H1 (cell line): ENCODE data around the gene OR6C65. TPM values are rescaled to one million over a fixed set of nuclear protein-coding genes. Genes with fewer than 3 reads are reported as not detected.

Experiments
- CTCF ChIA-PET: fragments of 300-600 bp; sonication (Branson Sonifier 250); formaldehyde crosslinking; loops from one replicate; lab custom pipeline; 2021; ENCODE audit not compliant: partially characterized antibody; lab: Charles Lee
- POLR2A ChIA-PET: fragments of 300-600 bp; sonication (Branson Sonifier 250); formaldehyde crosslinking; loops from one replicate; lab custom pipeline; 2021; ENCODE audit warnings: inconsistent platforms; ENCODE audit not compliant: partially characterized antibody; lab: Charles Lee
- DNase-seq, 2 experiments: peaks; one replicate each; pipeline versions ENCODE4 v3.0.0 to v3.0.0-alpha.2; 2010 to 2022; ENCODE audit warnings: low spot score in 2 of 2, low read depth in 1 of 2, mixed read lengths in 1 of 2
- FAIRE-seq: peaks from 2 replicates; lab custom pipeline; 2011; peaks lifted over from hg19 to GRCh38; lab: Jason Lieb, UNC
- H2AFZ ChIP-seq: 2 replicates; pipeline ENCODE4 v1.8.1; 2012; ENCODE audit warnings: low read length, inconsistent platforms
- H2AK5ac ChIP-seq: 2 replicates; pipeline ENCODE4 v1.6.1; 2013; ENCODE audit warnings: low read depth, low read length
- H2BK120ac ChIP-seq: replicated peaks from 2 replicates; pipeline ENCODE3; 2013; ENCODE audit warnings: low read depth, low read length, inconsistent platforms
- H2BK12ac ChIP-seq: 2 replicates; pipeline ENCODE4 v1.6.1; 2013; ENCODE audit warnings: low read depth, low read length
- H2BK15ac ChIP-seq: 2 replicates; pipeline ENCODE4 v1.6.1; 2013; ENCODE audit warnings: low read length
- H2BK20ac ChIP-seq: 2 replicates; pipeline ENCODE4 v1.6.1; 2013; ENCODE audit warnings: low read length
- H2BK5ac ChIP-seq: 2 replicates; pipeline ENCODE4 v1.6.1; 2013; ENCODE audit warnings: low read depth, low read length
- H3K14ac ChIP-seq: 2 replicates; pipeline ENCODE4 v1.6.1; 2013; ENCODE audit warnings: inconsistent platforms; ENCODE audit not compliant: insufficient read length
- H3K18ac ChIP-seq: 2 replicates; pipeline ENCODE4 v1.6.1; 2013; ENCODE audit warnings: low read length; ENCODE audit errors: extremely low read depth
- H3K23ac ChIP-seq: 2 replicates; pipeline ENCODE4 v1.6.1; 2013; ENCODE audit warnings: inconsistent platforms; ENCODE audit not compliant: insufficient read length
- H3K23me2 ChIP-seq: 2 replicates; pipeline ENCODE4 v1.6.1; 2013; ENCODE audit warnings: low read depth, low read length
- H3K27ac ChIP-seq: 2 replicates; pipeline ENCODE4 v1.6.1; 2011; ENCODE audit warnings: low read depth, low read length, inconsistent platforms
- H3K27me3 ChIP-seq, 4 experiments: replicated peaks in 1 of 4; 1 replicate in 1 of 4; 2 replicates in 3 of 4; pipeline versions ENCODE4 v1.6.1 to v1.8.1; 2011 to 2013; ENCODE audit warnings: low read length in 3 of 4, mild to moderate bottlenecking in 3 of 4, inconsistent platforms in 2 of 4, mixed read lengths in 2 of 4, moderate library complexity in 1 of 4; ENCODE audit not compliant: control insufficient read depth in 3 of 4, insufficient read depth in 3 of 4; ENCODE audit errors: extremely low read depth in 1 of 4
- H3K36me3 ChIP-seq, 4 experiments: 2 replicates each; pipeline versions ENCODE4 v1.6.1 to v1.8.1; 2011 to 2013; ENCODE audit warnings: mild to moderate bottlenecking in 4 of 4, low read length in 3 of 4, moderate library complexity in 2 of 4, control low read depth in 1 of 4, inconsistent platforms in 1 of 4; ENCODE audit not compliant: insufficient read depth in 4 of 4, control insufficient read depth in 2 of 4
- H3K4ac ChIP-seq: replicated peaks from 2 replicates; pipeline ENCODE3; 2013; ENCODE audit warnings: low read length, low read depth, mixed read lengths, inconsistent platforms; ENCODE audit not compliant: insufficient read length
- H3K4me1 ChIP-seq, 4 experiments: replicated peaks in 1 of 4; 1 replicate in 1 of 4; 2 replicates in 3 of 4; pipeline versions ENCODE4 v1.6.1 to v1.8.1; 2011 to 2013; ENCODE audit warnings: low read length in 3 of 4, inconsistent platforms in 2 of 4, mixed read lengths in 1 of 4; ENCODE audit not compliant: insufficient read depth in 4 of 4, control insufficient read depth in 3 of 4
- H3K4me2 ChIP-seq, 2 experiments: 2 replicates each; pipeline versions ENCODE4 v1.6.1 to v1.8.1; 2011 to 2013; ENCODE audit warnings: low read depth in 2 of 2, low read length in 2 of 2, control low read depth in 1 of 2, inconsistent platforms in 1 of 2, mild to moderate bottlenecking in 1 of 2; ENCODE audit not compliant: insufficient read depth in 1 of 2
- H3K4me3 ChIP-seq, 4 experiments: fragments of 200-600, 300-600 bp in 1 of 4; sonication (generic), shearing (Covaris generic), sonication (Bioruptor Twin) in 1 of 4; 2 replicates each; pipeline versions ENCODE4 v1.5.1 to v1.8.1; 2011 to 2016; ENCODE audit warnings: low read length in 4 of 4, low read depth in 3 of 4, control low read depth in 2 of 4, inconsistent platforms in 2 of 4, mild to moderate bottlenecking in 2 of 4, mixed read lengths in 1 of 4, moderate library complexity in 1 of 4; ENCODE audit not compliant: insufficient read depth in 2 of 4; ENCODE audit errors: extremely low read depth in 1 of 4
- H3K56ac ChIP-seq: replicated peaks from 2 replicates; pipeline ENCODE3; 2013; ENCODE audit warnings: low read depth, mild to moderate bottlenecking, mixed read lengths, low read length, inconsistent platforms; ENCODE audit not compliant: insufficient read length
- H3K79me1 ChIP-seq: 2 replicates; pipeline ENCODE4 v1.6.1; 2013; ENCODE audit warnings: low read depth, low read length, control low read depth
- H3K79me2 ChIP-seq, 2 experiments: 2 replicates each; pipeline versions ENCODE4 v1.6.1 to v1.8.1; 2012 to 2013; ENCODE audit warnings: low read length in 2 of 2, mild to moderate bottlenecking in 2 of 2, inconsistent platforms in 1 of 2; ENCODE audit not compliant: insufficient read depth in 2 of 2, control insufficient read depth in 1 of 2
- H3K9ac ChIP-seq, 4 experiments: replicated peaks in 1 of 4; 1 replicate in 1 of 4; 2 replicates in 3 of 4; pipeline versions ENCODE4 v1.6.1 to v1.8.1; 2011 to 2013; ENCODE audit warnings: low read depth in 3 of 4, low read length in 3 of 4, control low read depth in 2 of 4, mild to moderate bottlenecking in 2 of 4, moderate library complexity in 2 of 4, inconsistent platforms in 1 of 4; ENCODE audit errors: extremely low read depth in 1 of 4
- H3K9me3 ChIP-seq, 2 experiments: 2 replicates each; pipeline versions ENCODE4 v1.6.1 to v1.8.1; 2012 to 2013; ENCODE audit warnings: mild to moderate bottlenecking in 2 of 2, moderate library complexity in 2 of 2, control low read depth in 1 of 2, inconsistent platforms in 1 of 2, low read depth in 1 of 2, low read length in 1 of 2, mixed read lengths in 1 of 2; ENCODE audit not compliant: insufficient read depth in 2 of 2
- H4K20me1 ChIP-seq, 2 experiments: replicated peaks in 1 of 2; 2 replicates each; pipeline versions ENCODE3 to v1.8.1; 2011 to 2013; ENCODE audit warnings: inconsistent platforms in 2 of 2, low read length in 2 of 2, mild to moderate bottlenecking in 1 of 2; ENCODE audit not compliant: insufficient read depth in 2 of 2, control insufficient read depth in 1 of 2
- H4K5ac ChIP-seq: 2 replicates; pipeline ENCODE4 v1.6.1; 2013; ENCODE audit warnings: low read length, low read depth, mixed read lengths, inconsistent platforms; ENCODE audit not compliant: insufficient read length
- H4K8ac ChIP-seq: 2 replicates; pipeline ENCODE4 v1.8.0; 2013; ENCODE audit warnings: mild to moderate bottlenecking, moderate library complexity, low read length, inconsistent platforms; ENCODE audit not compliant: insufficient read depth; ENCODE audit errors: extremely low read depth
- H4K91ac ChIP-seq: replicated peaks from 2 replicates; pipeline ENCODE3; 2013; ENCODE audit warnings: low read length, mixed read lengths, inconsistent platforms; ENCODE audit not compliant: insufficient read length
- ASH2L ChIP-seq: fragments of 200-600, 300-600 bp; sonication (generic); IDR thresholded peaks from one replicate; pipeline ENCODE4 v1.7.1; 2017; ENCODE audit warnings: low read length
- BCL11A ChIP-seq, 2 experiments: IDR thresholded peaks; one replicate each; pipeline ENCODE4 v1.6.1; 2011; ENCODE audit warnings: low read depth in 2 of 2, low read length in 2 of 2, mild to moderate bottlenecking in 2 of 2
- BRCA1 ChIP-seq: IDR thresholded peaks from 2 replicates; pipeline ENCODE4 v1.6.1; 2012; ENCODE audit warnings: low read depth, low read length, improper control_type of control experiment
- CHD1 ChIP-seq: IDR thresholded peaks from 2 replicates; pipeline ENCODE4 v1.6.1; 2012; ENCODE audit warnings: low read depth, low read length, improper control_type of control experiment
- CTCF ChIP-seq, 3 experiments: IDR thresholded peaks; 1 replicate in 2 of 3; 2 replicates in 1 of 3; pipeline versions ENCODE4 v1.5.1 to v1.6.1; 2011; ENCODE audit warnings: low read length in 3 of 3, mild to moderate bottlenecking in 3 of 3, inconsistent platforms in 2 of 3, low read depth in 1 of 3, moderate library complexity in 1 of 3; ENCODE audit not compliant: insufficient read depth in 1 of 3; ENCODE audit errors: control extremely low read depth in 1 of 3
- EZH2 ChIP-seq: fragments of 200-600 bp; sonication (generic); IDR thresholded peaks from 2 replicates; pipeline ENCODE4 v1.7.1; 2012; ENCODE audit warnings: low read depth, mild to moderate bottlenecking, moderate library complexity, low read length, inconsistent platforms; ENCODE audit not compliant: severe bottlenecking
- GTF2F1 ChIP-seq: IDR thresholded peaks from 2 replicates; pipeline ENCODE4 v1.6.1; 2012; ENCODE audit warnings: low read depth, low read length, improper control_type of control experiment, borderline replicate concordance
- JUN ChIP-seq: IDR thresholded peaks from 2 replicates; pipeline ENCODE4 v1.6.1; 2011; ENCODE audit warnings: low read depth, mild to moderate bottlenecking, improper control_type of control experiment, low read length
- KDM5A ChIP-seq: fragments of 200-600 bp; IDR thresholded peaks from 2 replicates; pipeline ENCODE4 v1.7.1; 2012; ENCODE audit warnings: mild to moderate bottlenecking, low read length, inconsistent platforms, mixed read lengths
- NRF1 ChIP-seq: IDR thresholded peaks from 2 replicates; pipeline ENCODE4 v1.6.1; 2011; ENCODE audit warnings: mild to moderate bottlenecking, low read depth, low read length, improper control_type of control experiment
- SP1 ChIP-seq: IDR thresholded peaks from 2 replicates; pipeline ENCODE4 v1.6.1; 2011; ENCODE audit warnings: low read depth, low read length
- SRF ChIP-seq: IDR thresholded peaks from 2 replicates; pipeline ENCODE4 v1.6.1; 2011; ENCODE audit warnings: mild to moderate bottlenecking, low read depth, low read length, moderate library complexity
- TBP ChIP-seq: IDR thresholded peaks from 2 replicates; pipeline ENCODE4 v1.6.1; 2011; ENCODE audit warnings: low read depth, low read length, improper control_type of control experiment
- WGBS, 2 experiments: shearing (Covaris generic) in 1 of 2; methylation state at CpG; one replicate each; pipeline versions ENCODE4 v1.1.6 to v1.1.7; 2013 to 2015; ENCODE audit warnings: low lambda C conversion rate in 2 of 2, mixed read lengths in 2 of 2, inconsistent platforms in 1 of 2, low coverage in 1 of 2, missing lambda C conversion rate in 1 of 2; ENCODE audit not compliant: insufficient replicate concordance in 2 of 2, insufficient coverage in 1 of 2, insufficient read length in 1 of 2; ENCODE audit errors: extremely low coverage in 1 of 2, missing lambda C conversion rate in 1 of 2; 5-methylcytosine and 5-hydroxymethylcytosine counted together
- polyA plus RNA-seq, 7 experiments: library from polyadenylated mRNA; depleted of rRNA in 3 of 7; stranded (reverse) in 5 of 7; unstranded in 2 of 7; fragments of >200 nt in 5 of 7; fragments of 200-250 nt in 2 of 7; gene quantifications; 1 replicate in 5 of 7; 2 replicates in 1 of 7; 4 replicates in 1 of 7; pipeline versions ENCODE4 v1.2.1 to v1.2.3, GENCODE V29; 2011 to 2013; ENCODE audit warnings: missing spikeins in 2 of 7, mixed read lengths in 2 of 7
- total RNA-seq: library from RNA; stranded (reverse); fragmentation: NEBNext Ultra II Directional; extraction: Animal tissue kit (Norgen Biotek cat#: 25700); gene quantifications from 2 replicates; pipeline ENCODE4 v1.2.1, GENCODE V29; 2021

The OR6C65 gene
- total and polyA plus RNA-seq, 2 of the 8 experiments (the other 6 are each of a cell fraction or from before 2014, with no cell fraction given): not detected

GRCh38 chr12:55425954-55426353 is 25.6 kb downstream of the OR6C65 start, which contains the start of gene OR6C76:
OR6C76 (plus strand) TSS chr12:55426254; CDS start chr12:55426254, 0 bp downstream.
- Histone ChIP-seq H3K23me2 (no peaks in the 10 kb centered on the region), H3K56ac (no peak within 1 kb of the TSS), H4K91ac (no peak within 1 kb of the TSS), H3K4me3 (no peak within 1 kb of the TSS), H3K9me3 (no peaks in the 10 kb centered on the region), H4K8ac (no peak within 1 kb of the TSS), H2BK5ac (no peak within 1 kb of the TSS), H2AFZ (peak within 1 kb of the TSS; percentile 27; the same call in 1 of the 2 replicates), H2BK120ac (no peak within 1 kb of the TSS), H2BK12ac (no peak within 1 kb of the TSS), H3K4me1 (peaks cover 0 to 8% (median 2%) of the 10 kb centered on the region in 4 experiments; a peak in 3 of 7 replicates), H3K23ac (no peak within 1 kb of the TSS), H3K79me1 (no peaks in the 10 kb centered on the region), H3K9ac (no peak within 1 kb of the TSS), H2BK15ac (0 out of 2 replicates have a peak within 1 kb of the TSS, but pooled peaks have one; percentile 74), H3K27ac (no peak within 1 kb of the TSS), H2BK20ac (no peak within 1 kb of the TSS), H2AK5ac (no peak within 1 kb of the TSS), H3K4me2 (no peak within 1 kb of the TSS), H3K4ac (no peak within 1 kb of the TSS), H3K36me3 (no peaks in the 10 kb centered on the region), H3K14ac (no peak within 1 kb of the TSS), H3K79me2 (no peaks in the 10 kb centered on the region)
- no peak for DNase-seq
- ChIA-PET POLR2A (no interaction called here), CTCF (interaction anchor here (1.3 kb wide), 1 partner anchor 13 kb away, joined by 5 read pairs; no protein-coding TSS in a partner anchor)
- FAIRE-seq: no peak
- no peak for TF ChIP-seq TBP
- TF ChIP-seq SRF: no peak
- TF ChIP-seq NRF1: no peak
- TF ChIP-seq BCL11A (IDR thresholded peaks at IDR 0.05; ENCODE audit: low read depth in 2 of 2, low read length in 2 of 2): no peak
- no peak for TF ChIP-seq ASH2L
- TF ChIP-seq JUN: no peak
- no peak for TF ChIP-seq KDM5A
- TF ChIP-seq EZH2: no peak
- TF ChIP-seq SP1: no peak
- no peak for TF ChIP-seq BRCA1
- TF ChIP-seq CHD1: no peak
- no peak for TF ChIP-seq CTCF (IDR thresholded peaks at IDR 0.05; ENCODE audit: control extremely low read depth in 1 of 3, insufficient read depth in 1 of 3, low read depth in 1 of 3, low read length in 3 of 3)
- TF ChIP-seq GTF2F1: no peak
- TF ChIP-seq, all 59 proteins: peak for 0
- H4K5ac ChIP-seq: no peak within 1 kb of the TSS
- WGBS, 2 experiments: 94% methylated on average over 4 of the region's 4 CpGs; no CpG with 5 or more reads in 1 of the 2 experiments
- H4K20me1 ChIP-seq: no peaks in the 10 kb centered on the region
- H3K27me3 ChIP-seq: no peaks in the 10 kb centered on the region
- no peak within 1 kb of the TSS for H3K18ac ChIP-seq
